Liver (tissue), 9 donors: Measurements from ENCODE around the gene TBC1D5. TPM values are rescaled to one million over a fixed set of nuclear protein-coding genes. Genes with fewer than 3 reads are reported as not detected.

ENCODE experiments used
- DNase-seq: peaks from one replicate; pipeline ENCODE4 v3.0.0-alpha.2; 2017; ENCODE audit warnings: low spot score
- H3K27ac ChIP-seq, 2 donors: one replicate each; pipeline ENCODE4 v1.7.0; 2013; ENCODE audit warnings: inconsistent platforms in 2 of 2, low read length in 2 of 2, control low read depth in 1 of 2, low read depth in 1 of 2, mild to moderate bottlenecking in 1 of 2
- H3K27me3 ChIP-seq, 4 donors: one replicate each; pipeline versions ENCODE4 v1.6.1 to v1.7.0; 2013; ENCODE audit warnings: low read length in 3 of 4, inconsistent platforms in 1 of 4, mild to moderate bottlenecking in 1 of 4, moderate library complexity in 1 of 4; ENCODE audit not compliant: control insufficient read depth in 4 of 4, insufficient read depth in 4 of 4
- H3K36me3 ChIP-seq, 4 donors: one replicate each; pipeline versions ENCODE4 v1.6.1 to v1.7.0; 2013; ENCODE audit warnings: low read length in 3 of 4, mild to moderate bottlenecking in 3 of 4, low read depth in 1 of 4, moderate library complexity in 1 of 4; ENCODE audit not compliant: control insufficient read depth in 4 of 4, insufficient read depth in 3 of 4
- H3K4me1 ChIP-seq, 4 donors: one replicate each; pipeline versions ENCODE4 v1.6.1 to v1.7.0; 2013; ENCODE audit warnings: low read length in 3 of 4, mild to moderate bottlenecking in 3 of 4, moderate library complexity in 1 of 4; ENCODE audit not compliant: control insufficient read depth in 4 of 4, insufficient read depth in 4 of 4
- H3K4me3 ChIP-seq, 3 donors: one replicate each; pipeline versions ENCODE4 v1.6.1 to v1.7.0; 2013; ENCODE audit warnings: low read length in 3 of 3, control low read depth in 1 of 3, low read depth in 1 of 3, mild to moderate bottlenecking in 1 of 3
- H3K9ac ChIP-seq, 2 donors: one replicate each; pipeline ENCODE4 v1.7.0; 2013; ENCODE audit warnings: low read length in 2 of 2, mild to moderate bottlenecking in 2 of 2, moderate library complexity in 2 of 2, control low read depth in 1 of 2, low read depth in 1 of 2
- H3K9me3 ChIP-seq, 4 donors: one replicate each; pipeline versions ENCODE4 v1.6.1 to v1.7.0; 2013; ENCODE audit warnings: low read length in 3 of 4; ENCODE audit not compliant: control insufficient read depth in 4 of 4
- ATF3 ChIP-seq: IDR thresholded peaks from 2 replicates; pipeline ENCODE4 v1.6.1; 2016; ENCODE audit warnings: antibody characterized with exemption
- EGR1 ChIP-seq, 2 donors: IDR thresholded peaks; 2 replicates each; pipeline ENCODE4 v1.6.1; 2016 to 2018; ENCODE audit warnings: antibody characterized with exemption in 2 of 2, low read depth in 2 of 2
- FOXA2 ChIP-seq: IDR thresholded peaks from 2 replicates; pipeline ENCODE4 v1.6.1; 2016; ENCODE audit warnings: antibody characterized with exemption
- GABPA ChIP-seq, 2 donors: IDR thresholded peaks in 1 of 2; conservative IDR thresholded peaks in 1 of 2; 2 replicates each; pipeline ENCODE4 v1.6.1; 2016; ENCODE audit warnings: antibody characterized with exemption in 2 of 2, mild to moderate bottlenecking in 1 of 2, moderate library complexity in 1 of 2
- HNF4A ChIP-seq, 2 donors: conservative IDR thresholded peaks; 2 replicates each; pipeline ENCODE4 v1.6.1; 2016; ENCODE audit warnings: antibody characterized with exemption in 2 of 2, mild to moderate bottlenecking in 2 of 2
- HNF4G ChIP-seq: IDR thresholded peaks from 2 replicates; pipeline ENCODE4 v1.6.1; 2016; ENCODE audit warnings: antibody characterized with exemption
- JUND ChIP-seq, 2 donors: IDR thresholded peaks; 2 replicates each; pipeline ENCODE4 v1.6.1; 2016; ENCODE audit warnings: antibody characterized with exemption in 2 of 2
- MAX ChIP-seq: IDR thresholded peaks from 2 replicates; pipeline ENCODE4 v1.6.1; 2016; ENCODE audit warnings: antibody characterized with exemption
- NR2F2 ChIP-seq: IDR thresholded peaks from 2 replicates; pipeline ENCODE4 v1.6.1; 2016; ENCODE audit warnings: antibody characterized with exemption
- RAD21 ChIP-seq, 2 donors: IDR thresholded peaks; 2 replicates each; pipeline ENCODE4 v1.6.1; 2016; ENCODE audit warnings: antibody characterized with exemption in 2 of 2, mild to moderate bottlenecking in 2 of 2
- REST ChIP-seq: IDR thresholded peaks from 2 replicates; pipeline ENCODE4 v1.6.1; 2016; ENCODE audit warnings: antibody characterized with exemption, mild to moderate bottlenecking
- RXRA ChIP-seq, 2 donors: IDR thresholded peaks; 2 replicates each; pipeline ENCODE4 v1.6.1; 2017 to 2018; ENCODE audit warnings: antibody characterized with exemption in 2 of 2, mild to moderate bottlenecking in 1 of 2
- SP1 ChIP-seq: IDR thresholded peaks from 2 replicates; pipeline ENCODE4 v1.6.1; 2018; ENCODE audit warnings: antibody characterized with exemption, mild to moderate bottlenecking
- YY1 ChIP-seq: IDR thresholded peaks from 2 replicates; pipeline ENCODE4 v1.6.1; 2016; ENCODE audit warnings: antibody characterized with exemption, mild to moderate bottlenecking
- ZBTB33 ChIP-seq: IDR thresholded peaks from 2 replicates; pipeline ENCODE4 v1.6.1; 2016; ENCODE audit warnings: antibody characterized with exemption
- WGBS: extraction: QIAGEN DNeasy Blood & Tissue Kit; methylation state at CpG from one replicate; pipeline ENCODE4 v1.1.7; 2013; 5-methylcytosine and 5-hydroxymethylcytosine counted together
- polyA plus RNA-seq, 2 donors: library from polyadenylated mRNA; stranded (reverse) in 1 of 2; unstranded in 1 of 2; fragments of 200-250 nt in 1 of 2; fragments of >200 nt in 1 of 2; fragmentation: Nextera tagmentation in 1 of 2; extraction: Ambion mirVana in 1 of 2; gene quantifications; one replicate each; pipeline versions ENCODE4 v1.2.1 to v1.2.3, GENCODE V29; 2013 to 2015
- total RNA-seq, 2 donors: library from RNA; depleted of rRNA; stranded (reverse); fragments of >200 nt; gene quantifications; one replicate each; pipeline ENCODE4 v1.2.3, GENCODE V29; 2014
- donor health status: healthy.
- donor health status: healthy.
- donor health status: healthy.
- donor health status: healthy.
- donor health status: healthy.

The TBC1D5 gene
- total and polyA plus RNA-seq, 4 donors: 9.1 to 45.6 (median 25.6) TPM

GRCh38 chr3:17544632-17545031 is 197.8 kb downstream of the TBC1D5 start:
- Histone ChIP-seq H3K9ac (no peak overlapping the region), H3K9me3 (peaks cover 0 to 2% (median 0%) of the 10 kb centered on the region in 4 donors), H3K27me3 (no peaks in the 10 kb centered on the region), H3K4me1 (peaks cover 0 to 2% (median 0%) of the 10 kb centered on the region in 4 donors), H3K4me3 (no peak overlapping the region), H3K27ac (no peak overlapping the region), H3K36me3 (peaks cover 0 to 4% (median 0%) of the 10 kb centered on the region in 4 donors)
- TF ChIP-seq HNF4G: no peak
- TF ChIP-seq REST: no peak
- peak in 1 of 2 donors; percentile 17 for TF ChIP-seq RAD21 (IDR thresholded peaks at IDR 0.05)
- TF ChIP-seq GABPA (IDR thresholded peaks at IDR 0.05 in 1 of 2, conservative IDR thresholded peaks at IDR 0.05 in 1 of 2): no peak
- DNase-seq: no peak
- 95% methylated on average over 2 of the region's 2 CpGs for WGBS

- Histone ChIP-seq H3K9ac (no peak overlapping the region), H3K9me3 (peaks cover 0 to 2% (median 0%) of the 10 kb centered on the region in 4 donors), H3K27ac (no peak overlapping the region), H3K36me3 (peaks cover 0 to 4% (median 0%) of the 10 kb centered on the region in 4 donors), H3K27me3 (no peaks in the 10 kb centered on the region), H3K4me3 (no peak overlapping the region), H3K4me1 (peaks cover 0 to 2% (median 0%) of the 10 kb centered on the region in 4 donors)
- TF ChIP-seq HNF4A (conservative IDR thresholded peaks at IDR 0.05): no peak
- no peak for TF ChIP-seq RAD21 (IDR thresholded peaks at IDR 0.05)
- TF ChIP-seq HNF4G: no peak
- TF ChIP-seq JUND (IDR thresholded peaks at IDR 0.05): no peak
- no peak for TF ChIP-seq RXRA (IDR thresholded peaks at IDR 0.05)
- TF ChIP-seq NR2F2: no peak
- TF ChIP-seq FOXA2: no peak
- TF ChIP-seq ZBTB33: no peak
- TF ChIP-seq MAX: no peak
- TF ChIP-seq YY1: no peak
- no peak for TF ChIP-seq EGR1 (IDR thresholded peaks at IDR 0.05; ENCODE audit: low read depth in 2 of 2)
- no peak for TF ChIP-seq SP1
- no peak for TF ChIP-seq GABPA (IDR thresholded peaks at IDR 0.05 in 1 of 2, conservative IDR thresholded peaks at IDR 0.05 in 1 of 2)
- no peak for TF ChIP-seq ATF3
- no peak for TF ChIP-seq REST
- WGBS: 92% methylated on average over 1 of the region's 1 CpG
- DNase-seq: no peak
These were observed 199.8 kb downstream of the TBC1D5 start for GRCh38 chr3:17542591-17542990.
